OCI-LY7 (cell line): ENCODE data around the gene PSTPIP2. TPM values are rescaled to one million over a fixed set of nuclear protein-coding genes. Genes with fewer than 3 reads are reported as not detected.

Source experiments
- BruUV-seq: library from RNA; stranded (reverse); fragments of 400-500 nt; replicated peaks from 2 replicates; lab custom pipeline; 2021; lab: Mats Ljungman, UMichigan
- CTCF ChIA-PET: fragments of 300-600 bp; sonication (Branson Sonifier 250); formaldehyde crosslinking; loops from one replicate; lab custom pipeline; 2022; ENCODE audit warnings: antibody characterized with exemption; ENCODE audit not compliant: unreplicated experiment; lab: Charles Lee
- POLR2A ChIA-PET: fragments of 300-600 bp; sonication (Branson Sonifier 250); formaldehyde crosslinking; loops from one replicate; lab custom pipeline; 2022; ENCODE audit warnings: antibody characterized with exemption; lab: Charles Lee
- DNase-seq: peaks from one replicate; pipeline ENCODE4 v3.0.0-alpha.2; 2015; ENCODE audit warnings: low spot score
- H2AFZ ChIP-seq: fragments of 200-600 bp; sonication (generic), shearing (Covaris generic); 2 replicates; pipeline ENCODE4 v1.6.1; 2014; ENCODE audit warnings: mild to moderate bottlenecking, antibody characterized with exemption, low read length, moderate library complexity
- H3K27ac ChIP-seq: fragments of 200-600 bp; sonication (generic); 2 replicates; pipeline ENCODE4 v1.5.1; 2014; ENCODE audit warnings: mixed run types, low read depth, mild to moderate bottlenecking, moderate library complexity, low read length, inconsistent platforms; ENCODE audit not compliant: poor library complexity, severe bottlenecking
- H3K36me3 ChIP-seq: fragments of 200-600 bp; sonication (generic); 2 replicates; pipeline ENCODE4 v1.6.1; 2014; ENCODE audit warnings: mild to moderate bottlenecking, antibody characterized with exemption, low read length, moderate library complexity, mixed read lengths; ENCODE audit not compliant: insufficient read depth
- H3K4me1 ChIP-seq: fragments of 200-600 bp; sonication (generic); 2 replicates; pipeline ENCODE4 v1.5.1; 2014; ENCODE audit warnings: mild to moderate bottlenecking, low read length; ENCODE audit not compliant: insufficient read depth, poor library complexity, severe bottlenecking
- H3K4me2 ChIP-seq: fragments of 200-600 bp; sonication (generic); 2 replicates; pipeline ENCODE4 v1.6.1; 2014; ENCODE audit warnings: mild to moderate bottlenecking, low read length
- H3K4me3 ChIP-seq: fragments of 200-600 bp; sonication (generic); 2 replicates; pipeline ENCODE4 v1.5.1; 2014; ENCODE audit warnings: mild to moderate bottlenecking, low read depth, low read length; ENCODE audit not compliant: poor library complexity, severe bottlenecking
- H3K79me2 ChIP-seq: fragments of 200-600 bp; sonication (generic); 2 replicates; pipeline ENCODE4 v1.6.1; 2016; ENCODE audit warnings: low read depth, mild to moderate bottlenecking, low read length, moderate library complexity, mixed read lengths; ENCODE audit not compliant: insufficient read depth
- H3K9me2 ChIP-seq: fragments of 200-600 bp; sonication (generic); 2 replicates; pipeline ENCODE4 v1.6.1; 2016; ENCODE audit warnings: mild to moderate bottlenecking, low read length, mixed read lengths; ENCODE audit not compliant: insufficient read depth
- H3K9me3 ChIP-seq: fragments of 200-600 bp; sonication (generic); 2 replicates; pipeline ENCODE4 v1.6.1; 2014; ENCODE audit warnings: mild to moderate bottlenecking, mixed run types, low read length, mixed read lengths
- H4K20me1 ChIP-seq: fragments of 200-600 bp; sonication (generic); 2 replicates; pipeline ENCODE4 v1.6.1; 2014; ENCODE audit warnings: mild to moderate bottlenecking, antibody characterized with exemption, low read length, moderate library complexity, mixed read lengths; ENCODE audit not compliant: insufficient read depth
- CTCF ChIP-seq: fragments of 200-600 bp; sonication (generic); conservative IDR thresholded peaks from 2 replicates; pipeline ENCODE4 v1.5.1; 2014; ENCODE audit warnings: mild to moderate bottlenecking, antibody characterized with exemption, low read length, moderate library complexity, mixed read lengths
- EZH2phosphoT487 ChIP-seq: fragments of 200-600 bp; sonication (generic); IDR thresholded peaks from 2 replicates; pipeline ENCODE4 v1.6.1; 2018; ENCODE audit warnings: low read depth, borderline replicate concordance, mild to moderate bottlenecking, mixed run types, antibody characterized with exemption, low read length, moderate library complexity, mixed read lengths
- intact Hi-C: fragments of 100-400 bp; cut with micrococcal nuclease; formaldehyde crosslinking; loops from one replicate; pipeline ENCODE4 v1.10.0; 2022; ENCODE audit not compliant: unreplicated experiment
- total RNA-seq, 2 experiments: library from RNA; depleted of rRNA in 1 of 2; stranded (reverse); fragments of >200 nt in 1 of 2; shearing (Covaris generic) in 1 of 2; gene quantifications; 2 replicates each; pipeline ENCODE4 v1.2.3, GENCODE V29; 2014 to 2022

The PSTPIP2 gene
- total RNA-seq, 2 experiments from 2014 or later = not detected

- no peaks in the 10 kb centered on the region for H3K9me3 ChIP-seq
- intact Hi-C loops = no loop called here
- H3K9me2 ChIP-seq = no peaks in the 10 kb centered on the region
- no peak for DNase-seq
- no peak overlapping the region for H2AFZ ChIP-seq
- TF ChIP-seq CTCF = no peak
- no peak for TF ChIP-seq EZH2phosphoT487
- H4K20me1 ChIP-seq = no peaks in the 10 kb centered on the region
- no peak overlapping the region for H3K4me2 ChIP-seq
- H3K4me3 ChIP-seq = no peak overlapping the region
- CTCF ChIA-PET = no interaction called here
- H3K4me1 ChIP-seq = no peaks in the 10 kb centered on the region
- no TSS peak for BruUV-seq
- no peaks in the 10 kb centered on the region for H3K36me3 ChIP-seq
- no peaks in the 10 kb centered on the region for H3K79me2 ChIP-seq
- POLR2A ChIA-PET = no interaction called here
- H3K27ac ChIP-seq = no peak overlapping the region
Measured at GRCh38 chr18:45978084-45978483, 94.0 kb downstream of the PSTPIP2 start.

- no peak overlapping the region for H3K4me3 ChIP-seq
- H3K27ac ChIP-seq = no peak overlapping the region
- H4K20me1 ChIP-seq = no peaks in the 10 kb centered on the region
- no TSS peak for BruUV-seq
- H3K9me2 ChIP-seq = no peaks in the 10 kb centered on the region
- H3K36me3 ChIP-seq = no peaks in the 10 kb centered on the region
- intact Hi-C loops = no loop called here
- H3K79me2 ChIP-seq = no peaks in the 10 kb centered on the region
- ChIA-PET POLR2A (interaction anchor here (0.9 kb wide), 1 partner anchor 31 kb away, joined by 3 read pairs; no protein-coding TSS in a partner anchor), CTCF (no interaction called here)
- TF ChIP-seq CTCF (no peak), EZH2phosphoT487 (no peak)
- no peak overlapping the region for H3K4me2 ChIP-seq
- H2AFZ ChIP-seq = no peak overlapping the region
- no peaks in the 10 kb centered on the region for H3K4me1 ChIP-seq
- H3K9me3 ChIP-seq = no peaks in the 10 kb centered on the region
- no peak for DNase-seq
Measured at GRCh38 chr18:45976974-45977373, 95.1 kb downstream of the PSTPIP2 start.

GRCh38 chr18:45976566-45976965 is 95.5 kb downstream of the PSTPIP2 start:
- Histone ChIP-seq H3K4me3 (no peak overlapping the region), H3K4me2 (no peak overlapping the region), H3K36me3 (no peaks in the 10 kb centered on the region), H3K27ac (no peak overlapping the region), H3K9me3 (no peaks in the 10 kb centered on the region), H2AFZ (no peak overlapping the region), H3K4me1 (no peaks in the 10 kb centered on the region), H4K20me1 (no peaks in the 10 kb centered on the region), H3K9me2 (no peaks in the 10 kb centered on the region), H3K79me2 (no peaks in the 10 kb centered on the region)
- no peak for DNase-seq
- CTCF ChIA-PET = no interaction called here
- POLR2A ChIA-PET = interaction anchor here (0.9 kb wide), 1 partner anchor 31 kb away, joined by 3 read pairs; no protein-coding TSS in a partner anchor
- no TSS peak for BruUV-seq
- intact Hi-C loops = no loop called here
- TF ChIP-seq EZH2phosphoT487 (no peak), CTCF (no peak)
